BLaER1 (cell line): ENCODE measurements around the gene RFNG.

ENCODE experiments used
- H3K27ac ChIP-seq: shearing (Covaris generic); formaldehyde crosslinking; 2 replicates; pipeline ENCODE4 v1.8.1; 2022
- H3K27me3 ChIP-seq: shearing (Covaris generic); formaldehyde crosslinking; 2 replicates; pipeline ENCODE4 v1.8.1; 2022
- H3K36me3 ChIP-seq: shearing (Covaris generic); formaldehyde crosslinking; 2 replicates; pipeline ENCODE4 v1.8.1; 2022
- H3K4me1 ChIP-seq: shearing (Covaris generic); formaldehyde crosslinking; 2 replicates; pipeline ENCODE4 v1.8.1; 2022
- H3K4me2 ChIP-seq: shearing (Covaris generic); formaldehyde crosslinking; 2 replicates; pipeline ENCODE4 v1.8.1; 2022
- H3K4me3 ChIP-seq: shearing (Covaris generic); formaldehyde crosslinking; 2 replicates; pipeline ENCODE4 v1.8.1; 2022
- H3K9ac ChIP-seq: shearing (Covaris generic); formaldehyde crosslinking; 2 replicates; pipeline ENCODE4 v1.8.1; 2022
- H3K9me3 ChIP-seq: shearing (Covaris generic); formaldehyde crosslinking; 2 replicates; pipeline ENCODE4 v1.8.1; 2022
- H4K20me1 ChIP-seq: shearing (Covaris generic); formaldehyde crosslinking; 2 replicates; pipeline ENCODE4 v1.8.1; 2022
- Cebpa-rat ChIP-seq: shearing (Covaris generic); IDR thresholded peaks from 2 replicates; pipeline ENCODE4 v1.8.1; 2022

Gene RFNG

GRCh38 chr17:82095777-82096708 lies 44.4 kb upstream of the RFNG start:
- Histone ChIP-seq H3K4me3 (peak overlapping the region; percentile 95), H3K4me1 (peaks cover 41% of the 10 kb centered on the region), H3K36me3 (peaks cover 56% of the 10 kb centered on the region), H3K9me3 (no peaks in the 10 kb centered on the region), H3K27me3 (no peaks in the 10 kb centered on the region), H3K9ac (peak overlapping the region; percentile 98), H3K27ac (peak overlapping the region; percentile 98), H3K4me2 (peak overlapping the region; percentile 100), H4K20me1 (peaks cover 59% of the 10 kb centered on the region)
- TF ChIP-seq Cebpa-rat, result no peak

- peaks cover 68% of the 10 kb centered on the region for H4K20me1 ChIP-seq
- H3K9me3 ChIP-seq, result no peaks in the 10 kb centered on the region
- no peak for TF ChIP-seq Cebpa-rat
- H3K27me3 ChIP-seq, result no peaks in the 10 kb centered on the region
- peaks cover 32% of the 10 kb centered on the region for H3K4me1 ChIP-seq
- peak overlapping the region; percentile 100; the same call in 1 of the 2 replicates for H3K4me2 ChIP-seq
- peak overlapping the region; percentile 98; the same call in 1 of the 2 replicates for H3K9ac ChIP-seq
- H3K27ac ChIP-seq, result no peak overlapping the region
- no peak overlapping the region for H3K4me3 ChIP-seq
- peaks cover 65% of the 10 kb centered on the region for H3K36me3 ChIP-seq
Observed at GRCh38 chr17:82094931-82095776, 43.5 kb upstream of the RFNG start.

GRCh38 chr17:82092995-82093751 lies 41.6 kb upstream of the RFNG start:
- no peak overlapping the region for H3K4me2 ChIP-seq
- H4K20me1 ChIP-seq, result peaks cover 88% of the 10 kb centered on the region
- H3K36me3 ChIP-seq, result peaks cover 85% of the 10 kb centered on the region
- H3K4me1 ChIP-seq, result peaks cover 20% of the 10 kb centered on the region
- no peaks in the 10 kb centered on the region for H3K27me3 ChIP-seq
- H3K9ac ChIP-seq, result no peak overlapping the region
- no peak overlapping the region for H3K27ac ChIP-seq
- TF ChIP-seq Cebpa-rat, result no peak
- H3K9me3 ChIP-seq, result no peaks in the 10 kb centered on the region
- H3K4me3 ChIP-seq, result no peak overlapping the region

- Histone ChIP-seq H3K4me1 (peaks cover 20% of the 10 kb centered on the region), H3K4me2 (no peak overlapping the region), H3K27me3 (no peaks in the 10 kb centered on the region), H3K36me3 (peaks cover 90% of the 10 kb centered on the region), H3K9me3 (no peaks in the 10 kb centered on the region), H4K20me1 (peaks cover 94% of the 10 kb centered on the region), H3K4me3 (no peak overlapping the region), H3K27ac (no peak overlapping the region), H3K9ac (no peak overlapping the region)
- TF ChIP-seq Cebpa-rat, result no peak
Observed at GRCh38 chr17:82092628-82092994, 41.0 kb upstream of the RFNG start.

- TF ChIP-seq Cebpa-rat, result no peak
- H4K20me1 ChIP-seq, result peaks cover 94% of the 10 kb centered on the region
- H3K27ac ChIP-seq, result no peak overlapping the region
- no peak overlapping the region for H3K4me2 ChIP-seq
- H3K9me3 ChIP-seq, result no peaks in the 10 kb centered on the region
- no peak overlapping the region for H3K9ac ChIP-seq
- peaks cover 95% of the 10 kb centered on the region for H3K36me3 ChIP-seq
- H3K27me3 ChIP-seq, result no peaks in the 10 kb centered on the region
- peaks cover 20% of the 10 kb centered on the region for H3K4me1 ChIP-seq
- no peak overlapping the region for H3K4me3 ChIP-seq
Observed at GRCh38 chr17:82092094-82092586, 40.5 kb upstream of the RFNG start.

GRCh38 chr17:82091264-82092066 lies 39.9 kb upstream of the RFNG start:
- H3K27ac ChIP-seq, result no peak overlapping the region
- peaks cover 94% of the 10 kb centered on the region for H4K20me1 ChIP-seq
- peaks cover 98% of the 10 kb centered on the region for H3K36me3 ChIP-seq
- H3K9me3 ChIP-seq, result no peaks in the 10 kb centered on the region
- no peak for TF ChIP-seq Cebpa-rat
- no peak overlapping the region for H3K4me3 ChIP-seq
- H3K4me2 ChIP-seq, result no peak overlapping the region
- peaks cover 15% of the 10 kb centered on the region for H3K4me1 ChIP-seq
- no peaks in the 10 kb centered on the region for H3K27me3 ChIP-seq
- no peak overlapping the region for H3K9ac ChIP-seq

- H4K20me1 ChIP-seq, result peaks cover 94% of the 10 kb centered on the region
- no peaks in the 10 kb centered on the region for H3K27me3 ChIP-seq
- no peak overlapping the region for H3K27ac ChIP-seq
- H3K4me1 ChIP-seq, result peaks cover 10% of the 10 kb centered on the region
- no peak overlapping the region; the same call in 1 of the 2 replicates for H3K9ac ChIP-seq
- H3K36me3 ChIP-seq, result peaks cover 98% of the 10 kb centered on the region
- no peak for TF ChIP-seq Cebpa-rat
- no peak overlapping the region for H3K4me3 ChIP-seq
- H3K9me3 ChIP-seq, result no peaks in the 10 kb centered on the region
- no peak overlapping the region for H3K4me2 ChIP-seq
Observed at GRCh38 chr17:82090549-82091263, 39.1 kb upstream of the RFNG start.
